Activated CD4-positive, alpha-beta T cell treated with anti-CD3 and anti-CD28 coated beads for 36 hours (primary cell): ENCODE results near the gene IPO11. TPM values are rescaled to one million over a fixed set of nuclear protein-coding genes. Genes with fewer than 3 reads are reported as not detected.
A peak's percentile ranks its signal among the peaks of the same experiment; 100 is the strongest.

ENCODE experiments used
- ATAC-seq: fragments of 200-7000 bp; cut with Tn5 transposase; one replicate; pipeline ENCODE4 v1.10.0; 2021; ENCODE audit warnings: mild to moderate bottlenecking, moderate library complexity
- CTCF ChIA-PET: fragments of 350-600 bp; sonication (Branson Sonifier 250); formaldehyde crosslinking; loops from one replicate; lab custom pipeline; 2021; ENCODE audit warnings: antibody characterized with exemption; lab: Charles Lee
- POLR2A ChIA-PET: fragments of 350-600 bp; sonication (Branson Sonifier 250); formaldehyde crosslinking; loops from one replicate; lab custom pipeline; 2021; ENCODE audit warnings: antibody characterized with exemption, inconsistent platforms; lab: Charles Lee
- DNase-seq: peaks from one replicate; pipeline ENCODE4 v3.0.0-alpha.2; 2020
- H3K27ac Mint-ChIP-seq: one replicate; pipeline ENCODE4 v1.8.0; 2021; ENCODE audit warnings: mixed read lengths
- H3K27me3 Mint-ChIP-seq: one replicate; pipeline ENCODE4 v1.8.0; 2021; ENCODE audit warnings: mixed read lengths
- H3K36me3 Mint-ChIP-seq: one replicate; pipeline ENCODE4 v1.8.0; 2021; ENCODE audit warnings: low read depth, mixed read lengths
- H3K4me1 Mint-ChIP-seq: one replicate; pipeline ENCODE4 v1.8.0; 2021; ENCODE audit warnings: mixed read lengths
- H3K4me3 Mint-ChIP-seq: one replicate; pipeline ENCODE4 v1.8.0; 2021; ENCODE audit warnings: mild to moderate bottlenecking, moderate library complexity, mixed read lengths
- H3K9me3 Mint-ChIP-seq: one replicate; pipeline ENCODE4 v1.8.0; 2021; ENCODE audit warnings: low read depth, mixed read lengths
- intact Hi-C, 2 experiments: fragments of 100-400 bp; cut with DNase I in 1 of 2; cut with micrococcal nuclease in 1 of 2; formaldehyde crosslinking; loops; one replicate each; pipeline versions ENCODE4 v1.14.2 to v1.15.1; 2022 to 2024; cut with DNase I, micrococcal nuclease
- total RNA-seq, 2 experiments: library from RNA; stranded (reverse); gene quantifications; one replicate each; pipeline ENCODE4 v1.2.3, GENCODE V29; 2021

Gene IPO11
- total RNA-seq: 10 to 100 TPM; 57.2 to 69.9 TPM

DNA sequence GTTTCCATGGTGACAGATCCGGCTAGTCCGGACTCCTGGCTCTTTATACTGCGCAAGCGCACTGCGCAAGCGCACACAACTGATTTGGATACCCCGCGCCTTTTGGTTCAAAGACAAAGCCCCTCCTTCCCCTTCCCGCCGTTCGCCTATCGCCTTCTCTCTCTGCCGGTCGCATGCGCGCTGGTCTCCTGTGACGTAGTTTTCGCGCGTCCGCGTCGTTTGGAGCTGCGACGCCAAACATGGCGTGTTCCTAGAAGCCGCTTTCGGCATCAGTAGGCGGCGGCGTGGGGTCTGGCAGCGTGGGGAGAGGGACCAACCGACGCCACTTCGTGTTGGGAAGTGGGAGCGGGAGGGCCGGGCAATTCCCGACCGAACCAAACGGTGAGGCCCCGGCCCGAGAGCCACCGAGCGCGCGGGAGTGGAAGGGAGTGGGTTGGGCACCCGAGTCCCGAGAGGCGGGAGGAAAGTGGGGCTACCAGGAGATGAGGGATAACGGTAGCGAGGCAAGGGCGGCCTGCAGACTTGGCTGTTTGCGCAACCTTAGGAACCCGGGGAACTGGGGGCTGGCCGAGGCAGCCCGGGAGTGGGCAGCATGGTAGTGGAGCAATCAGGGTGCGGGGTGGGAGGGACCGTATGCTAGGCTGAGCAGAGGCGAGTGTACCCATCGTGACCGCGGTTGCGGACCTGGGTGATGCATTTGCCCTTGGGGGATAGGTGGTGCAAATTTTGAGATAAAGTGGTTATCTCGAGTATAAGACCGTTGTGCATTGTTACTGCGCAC lies at the start of gene IPO11:
Gene IPO11 (plus strand): TSS at position 215 of the 781 bp plus-strand sequence. CDS start 24,517 bp downstream, outside the sequence.
- no peaks in the 10 kb centered on the region for H3K9me3 Mint-ChIP-seq
- ChIA-PET POLR2A (interaction anchor here (0.6 to 2.6 kb wide), 5 partner anchors 9 to 107 kb away, joined by 3 to 52 read pairs (median 7); partner anchors contain the start of genes DIMT1 and KIF2A), CTCF (interaction anchor here (0.7 to 3.1 kb wide), 7 partner anchors 9 to 189 kb away, joined by 3 to 21 read pairs (median 4); partner anchors contain the start of gene DIMT1)
- H3K4me1 Mint-ChIP-seq: peaks cover 25% of the 10 kb centered on the region
- no peaks in the 10 kb centered on the region for H3K27me3 Mint-ChIP-seq
- DNase-seq (peak; percentile 99), ATAC-seq (peak; percentile 99)
- peaks cover 2% of the 10 kb centered on the region for H3K36me3 Mint-ChIP-seq
- intact Hi-C loops: loop anchor here (1.0 to 10.0 kb wide), 6 partner anchors 9 to 1467 kb away; partner anchors contain the start of genes DIMT1 (in 2 of the 2), ERCC8 (in 1 of the 2), KIF2A (in 1 of the 2) and NDUFAF2 (in 1 of the 2)
- peak within 1 kb of the TSS; percentile 90 for H3K4me3 Mint-ChIP-seq
- peak within 1 kb of the TSS; percentile 85 for H3K27ac Mint-ChIP-seq

DNA sequence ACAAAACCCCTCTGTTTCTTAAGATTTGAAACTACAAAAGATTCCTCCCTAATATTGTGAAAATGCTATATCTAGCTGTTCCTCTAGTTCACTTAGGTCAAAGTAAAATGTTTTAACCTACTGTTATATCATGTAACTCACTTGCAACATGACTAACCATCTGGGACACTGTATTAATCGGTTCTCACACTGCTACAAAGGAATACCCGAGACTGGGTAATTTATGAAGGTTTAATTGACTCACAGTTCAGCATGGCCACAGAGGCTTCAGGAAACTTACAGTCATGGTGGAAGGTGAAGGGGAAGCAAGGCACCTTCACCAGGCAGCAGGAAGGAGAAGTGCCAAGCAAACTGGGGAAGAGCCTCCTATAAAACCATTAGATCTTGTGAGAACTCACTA lies 43.5 kb upstream of the IPO11 start:
- H3K4me3 Mint-ChIP-seq: no peak overlapping the region
- no peaks in the 10 kb centered on the region for H3K9me3 Mint-ChIP-seq
- peak overlapping the region; percentile 66 for H3K27ac Mint-ChIP-seq
- peaks cover 51% of the 10 kb centered on the region for H3K36me3 Mint-ChIP-seq
- H3K4me1 Mint-ChIP-seq: peaks cover 6% of the 10 kb centered on the region
- ChIA-PET POLR2A (no interaction called here), CTCF (interaction anchor here (0.6 to 1.1 kb wide), 4 partner anchors 13 to 153 kb away, joined by 3 to 4 read pairs (median 4); no protein-coding TSS in a partner anchor)
- ATAC-seq (peak; percentile 76), DNase-seq (no peak)
- H3K27me3 Mint-ChIP-seq: no peaks in the 10 kb centered on the region
- intact Hi-C loops: no loop called here

DNA sequence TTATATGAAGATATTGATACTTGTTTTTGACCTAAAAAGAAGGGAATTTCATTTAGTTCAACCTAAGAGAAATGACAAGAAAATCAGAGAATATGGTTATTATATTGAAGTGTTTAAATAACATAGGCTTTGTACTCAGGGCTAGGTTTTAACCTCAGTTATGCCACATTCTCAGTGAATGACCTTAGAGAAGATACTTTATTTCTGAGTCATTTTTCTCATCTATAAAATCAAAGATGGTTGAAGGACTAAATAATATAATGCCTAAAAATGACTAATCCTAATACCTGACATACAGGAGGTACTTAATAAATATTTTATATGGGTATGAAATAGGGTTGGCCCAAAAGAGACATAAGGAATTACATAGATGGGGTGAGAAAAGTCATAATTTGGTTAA lies 41.2 kb upstream of the IPO11 start:
- intact Hi-C loops: no loop called here
- no peak overlapping the region for H3K27ac Mint-ChIP-seq
- no peak for ATAC-seq
- H3K27me3 Mint-ChIP-seq: no peaks in the 10 kb centered on the region
- no peak overlapping the region for H3K4me3 Mint-ChIP-seq
- no peak for DNase-seq
- H3K9me3 Mint-ChIP-seq: no peaks in the 10 kb centered on the region
- ChIA-PET CTCF (no interaction called here), POLR2A (interaction anchor here (0.6 kb wide), 1 partner anchor 15 kb away, joined by 4 read pairs; no protein-coding TSS in a partner anchor)
- peaks cover 42% of the 10 kb centered on the region for H3K36me3 Mint-ChIP-seq
- H3K4me1 Mint-ChIP-seq: peaks cover 6% of the 10 kb centered on the region

DNA sequence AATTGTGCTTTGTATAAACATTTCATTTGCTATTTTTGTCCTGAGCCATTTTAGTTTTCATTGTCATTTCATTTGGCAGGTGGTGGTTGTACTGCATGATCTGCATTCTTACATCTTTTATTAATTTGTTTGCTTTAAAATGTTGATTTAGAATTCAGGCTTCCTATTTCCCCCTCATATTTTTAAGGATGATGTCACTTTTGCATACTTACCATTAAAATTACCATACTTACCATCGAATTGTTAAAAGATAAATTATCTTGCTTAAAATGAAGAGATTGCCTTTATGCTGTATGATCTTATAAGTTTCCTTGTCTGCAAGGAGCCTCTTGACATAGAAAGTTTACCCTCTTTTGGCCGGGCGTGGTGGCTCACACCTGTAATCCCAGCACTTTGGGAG lies 40.0 kb upstream of the IPO11 start:
- DNase-seq (no peak), ATAC-seq (no peak)
- Mint-ChIP-seq H3K9me3 (no peaks in the 10 kb centered on the region), H3K27ac (no peak overlapping the region), H3K27me3 (no peaks in the 10 kb centered on the region), H3K4me1 (peaks cover 6% of the 10 kb centered on the region), H3K36me3 (peaks cover 39% of the 10 kb centered on the region), H3K4me3 (no peak overlapping the region)
- ChIA-PET CTCF (no interaction called here), POLR2A (no interaction called here)
- intact Hi-C loops: no loop called here

GRCh38 chr5:62373382-62373781 lies 39.2 kb upstream of the IPO11 start:
- no peak for DNase-seq
- ATAC-seq: no peak
- no peaks in the 10 kb centered on the region for H3K27me3 Mint-ChIP-seq
- H3K9me3 Mint-ChIP-seq: no peaks in the 10 kb centered on the region
- intact Hi-C loops: loop anchor here in 1 of 2 experiments (1.0 kb wide), 1 partner anchor 8 kb away; no protein-coding TSS in a partner anchor
- ChIA-PET CTCF (interaction anchor here (0.8 kb wide), 1 partner anchor 160 kb away, joined by 3 read pairs; no protein-coding TSS in a partner anchor), POLR2A (no interaction called here)
- H3K4me1 Mint-ChIP-seq: peaks cover 6% of the 10 kb centered on the region
- H3K27ac Mint-ChIP-seq: peak overlapping the region; percentile 30
- no peak overlapping the region for H3K4me3 Mint-ChIP-seq
- H3K36me3 Mint-ChIP-seq: peaks cover 44% of the 10 kb centered on the region

- CTCF ChIA-PET: interaction anchor here (0.8 to 1.2 kb wide), 2 partner anchors 20 to 160 kb away, joined by 3 read pairs; no protein-coding TSS in a partner anchor
- Mint-ChIP-seq H3K4me3 (no peak overlapping the region), H3K27me3 (no peaks in the 10 kb centered on the region), H3K36me3 (peaks cover 47% of the 10 kb centered on the region), H3K9me3 (no peaks in the 10 kb centered on the region), H3K4me1 (peaks cover 3% of the 10 kb centered on the region), H3K27ac (no peak overlapping the region)
- DNase-seq (no peak), ATAC-seq (no peak)
- POLR2A ChIA-PET: interaction anchor here (0.6 kb wide), 1 partner anchor 70 kb away, joined by 3 read pairs; no protein-coding TSS in a partner anchor
- intact Hi-C loops: no loop called here
These were observed 38.5 kb upstream of the IPO11 start for GRCh38 chr5:62374090-62374489.

GRCh38 chr5:62375627-62376026 lies 36.9 kb upstream of the IPO11 start:
- Mint-ChIP-seq H3K27me3 (no peaks in the 10 kb centered on the region), H3K9me3 (no peaks in the 10 kb centered on the region), H3K36me3 (peaks cover 52% of the 10 kb centered on the region), H3K27ac (peak overlapping the region; percentile 77), H3K4me3 (no peak overlapping the region), H3K4me1 (peaks cover 2% of the 10 kb centered on the region)
- POLR2A ChIA-PET: no interaction called here
- CTCF ChIA-PET: no interaction called here
- no peak for DNase-seq
- intact Hi-C loops: loop anchor here in 1 of 2 experiments (2.0 kb wide), 1 partner anchor 17 kb away; no protein-coding TSS in a partner anchor
- no peak for ATAC-seq

DNA sequence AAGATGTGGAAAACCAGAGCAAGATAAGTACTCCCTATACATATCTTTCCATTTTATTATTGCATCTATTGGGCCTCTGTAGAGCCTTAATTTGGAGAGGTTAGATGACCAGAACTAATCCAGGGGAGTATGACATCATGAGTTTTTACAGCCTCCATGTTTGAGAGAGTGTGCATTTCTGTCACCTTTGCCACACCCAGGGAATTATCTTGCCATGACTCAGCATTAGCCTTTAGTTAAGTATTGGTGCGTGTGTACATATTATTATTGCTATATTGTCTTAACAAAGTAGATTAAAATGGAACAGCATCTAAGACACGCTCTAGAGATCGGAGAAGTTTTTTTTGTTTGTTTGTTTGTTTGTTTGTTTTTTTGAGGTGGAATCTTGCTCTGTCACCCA lies 36.5 kb upstream of the IPO11 start:
- H3K27ac Mint-ChIP-seq: peak overlapping the region; percentile 77

GRCh38 chr5:62385131-62385530 lies 27.4 kb upstream of the IPO11 start:
- POLR2A ChIA-PET: no interaction called here
- no peaks in the 10 kb centered on the region for H3K27me3 Mint-ChIP-seq
- no peak for DNase-seq
- CTCF ChIA-PET: interaction anchor here (0.8 to 0.9 kb wide), 3 partner anchors 17 to 160 kb away, joined by 3 to 4 read pairs (median 3); no protein-coding TSS in a partner anchor
- no peak for ATAC-seq
- peaks cover 3% of the 10 kb centered on the region for H3K4me1 Mint-ChIP-seq
- peak overlapping the region; percentile 15 for H3K27ac Mint-ChIP-seq
- H3K4me3 Mint-ChIP-seq: no peak overlapping the region
- intact Hi-C loops: no loop called here
- H3K36me3 Mint-ChIP-seq: peaks cover 47% of the 10 kb centered on the region
- no peaks in the 10 kb centered on the region for H3K9me3 Mint-ChIP-seq

More for the DNA sequence above, 36.5 kb upstream of the IPO11 start:
- Mint-ChIP-seq H3K27me3 (no peaks in the 10 kb centered on the region), H3K9me3 (no peaks in the 10 kb centered on the region), H3K36me3 (peaks cover 54% of the 10 kb centered on the region), H3K4me3 (no peak overlapping the region), H3K4me1 (peaks cover 2% of the 10 kb centered on the region)
- ATAC-seq (peak; percentile 39), DNase-seq (no peak)
- CTCF ChIA-PET: no interaction called here
- intact Hi-C loops: loop anchor here in 1 of 2 experiments (2.0 kb wide), 1 partner anchor 17 kb away; no protein-coding TSS in a partner anchor
- POLR2A ChIA-PET: no interaction called here

DNA sequence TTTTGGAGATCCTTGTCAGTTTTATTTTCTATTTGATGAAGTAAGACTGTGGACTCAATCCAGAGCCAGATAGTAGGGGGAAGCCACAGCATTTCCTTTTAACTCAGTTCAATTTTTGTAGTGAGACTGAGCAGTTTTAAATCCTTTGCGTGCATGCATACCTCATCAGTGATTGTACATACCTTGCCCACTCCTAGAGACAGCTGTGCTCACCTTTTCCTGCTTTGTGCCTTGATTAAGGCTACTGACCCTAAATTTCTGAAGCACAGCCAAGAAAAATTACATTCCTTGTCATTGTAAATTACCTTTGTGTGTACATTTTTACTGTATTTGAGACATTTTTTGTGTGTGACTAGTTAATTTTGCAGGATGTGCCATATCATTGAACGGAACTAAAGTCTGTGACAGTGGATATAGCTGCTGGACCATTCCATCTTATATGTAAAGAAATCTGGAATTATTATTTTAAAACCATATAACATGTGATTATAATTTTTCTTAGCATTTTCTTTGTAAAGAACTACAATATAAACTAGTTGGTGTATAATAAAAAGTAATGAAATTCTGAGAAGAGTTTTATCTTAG lies 26.7 kb upstream of the IPO11 start:
- H3K4me1 Mint-ChIP-seq: peaks cover 3% of the 10 kb centered on the region
- ChIA-PET POLR2A (no interaction called here), CTCF (interaction anchor here (0.9 kb wide), 1 partner anchor 38 kb away, joined by 4 read pairs; no protein-coding TSS in a partner anchor)
- H3K36me3 Mint-ChIP-seq: peaks cover 46% of the 10 kb centered on the region
- H3K27ac Mint-ChIP-seq: peak overlapping the region; percentile 15
- DNase-seq (no peak), ATAC-seq (no peak)
- intact Hi-C loops: no loop called here
- no peaks in the 10 kb centered on the region for H3K9me3 Mint-ChIP-seq
- H3K27me3 Mint-ChIP-seq: no peaks in the 10 kb centered on the region
- H3K4me3 Mint-ChIP-seq: no peak overlapping the region

- POLR2A ChIA-PET: interaction anchor here (0.7 kb wide), 1 partner anchor 15 kb away, joined by 4 read pairs; no protein-coding TSS in a partner anchor
- H3K4me3 Mint-ChIP-seq: no peak overlapping the region
- peak overlapping the region; percentile 47 for H3K27ac Mint-ChIP-seq
- H3K27me3 Mint-ChIP-seq: no peaks in the 10 kb centered on the region
- CTCF ChIA-PET: interaction anchor here (0.7 to 1.5 kb wide), 7 partner anchors 9 to 205 kb away, joined by 3 to 6 read pairs (median 3); partner anchors contain the start of gene DIMT1
- peaks cover 8% of the 10 kb centered on the region for H3K4me1 Mint-ChIP-seq
- no peaks in the 10 kb centered on the region for H3K9me3 Mint-ChIP-seq
- no peak for ATAC-seq
- DNase-seq: no peak
- intact Hi-C loops: no loop called here
- peaks cover 44% of the 10 kb centered on the region for H3K36me3 Mint-ChIP-seq
These were observed 25.7 kb upstream of the IPO11 start for GRCh38 chr5:62386824-62387223.
